Stimulated activated CD4-positive, alpha-beta T cell treated with anti-CD3 and anti-CD28 coated beads, Interleukin-15, amount 100 ng/mL, for 24 hours (primary cell): ENCODE results near the gene GRAMD2A.
A peak's percentile ranks its signal among the peaks of the same experiment; 100 is the strongest.

Experiments
- DNase-seq: peaks from one replicate; pipeline ENCODE4 v3.0.0-alpha.2; 2020

GRAMD2A gene

GRCh38 chr15:72166716-72167417, 30.7 kb downstream of the GRAMD2A start:
- no peak for DNase-seq

DNA sequence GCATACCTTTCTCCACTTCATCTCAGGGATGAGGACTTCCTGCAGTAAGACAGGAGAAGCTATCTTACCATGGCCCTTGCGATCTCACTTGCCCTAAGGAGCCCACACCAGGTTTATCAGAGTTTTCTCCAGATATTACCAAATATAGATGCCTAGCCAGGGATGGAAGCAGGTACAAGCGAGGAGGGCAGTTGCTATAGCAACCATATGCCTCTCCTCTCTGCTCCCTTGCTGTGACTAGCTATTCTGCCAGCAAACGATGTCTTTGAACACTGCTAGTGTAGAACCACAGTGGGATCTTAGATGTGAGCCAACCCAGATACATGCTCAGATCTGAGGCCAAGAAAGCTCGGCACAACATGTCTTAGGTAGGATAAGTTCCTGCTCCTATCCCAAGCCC, 33.9 kb downstream of the GRAMD2A start:
- no peak for DNase-seq

GRCh38 chr15:72162569-72162968, 35.0 kb downstream of the GRAMD2A start:
- no peak for DNase-seq

DNA sequence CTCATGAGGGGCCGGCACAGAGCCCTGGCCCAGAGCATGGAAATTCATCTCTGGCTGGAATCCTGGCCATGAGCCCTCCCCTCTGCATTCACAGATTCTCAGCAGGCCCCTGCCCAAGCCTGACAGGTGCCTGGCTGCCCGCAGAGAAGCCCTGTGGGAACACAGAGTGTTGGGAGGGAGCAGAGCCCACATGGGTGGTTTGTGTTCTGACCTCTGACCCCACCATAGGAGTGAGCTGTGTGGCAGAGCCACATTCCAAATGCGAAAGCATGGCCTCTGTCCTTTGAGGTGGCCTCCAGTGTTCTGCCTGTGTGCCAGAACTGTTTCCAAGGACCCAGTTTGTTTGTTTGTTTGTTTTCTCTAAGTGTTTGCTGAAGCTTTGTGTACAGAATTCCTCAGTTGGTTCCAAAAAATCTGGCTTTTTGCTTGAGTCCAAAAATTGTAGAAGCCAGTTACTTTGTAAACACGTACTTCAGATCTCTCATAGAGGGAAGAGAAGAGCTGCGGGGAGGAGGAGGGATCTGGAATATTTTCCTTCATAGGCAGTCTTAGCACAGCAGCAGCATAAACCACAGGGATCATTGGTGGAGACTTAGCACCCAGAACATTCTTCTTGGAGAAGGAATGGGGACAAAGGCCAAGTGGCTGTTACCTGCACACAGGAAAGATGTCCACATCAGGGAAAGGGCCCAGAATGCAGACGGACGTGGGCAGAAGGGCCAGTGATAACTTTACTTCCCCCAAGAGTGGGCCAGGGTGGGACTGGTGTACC, 36.0 kb downstream of the GRAMD2A start:
- DNase-seq, result no peak

DNA sequence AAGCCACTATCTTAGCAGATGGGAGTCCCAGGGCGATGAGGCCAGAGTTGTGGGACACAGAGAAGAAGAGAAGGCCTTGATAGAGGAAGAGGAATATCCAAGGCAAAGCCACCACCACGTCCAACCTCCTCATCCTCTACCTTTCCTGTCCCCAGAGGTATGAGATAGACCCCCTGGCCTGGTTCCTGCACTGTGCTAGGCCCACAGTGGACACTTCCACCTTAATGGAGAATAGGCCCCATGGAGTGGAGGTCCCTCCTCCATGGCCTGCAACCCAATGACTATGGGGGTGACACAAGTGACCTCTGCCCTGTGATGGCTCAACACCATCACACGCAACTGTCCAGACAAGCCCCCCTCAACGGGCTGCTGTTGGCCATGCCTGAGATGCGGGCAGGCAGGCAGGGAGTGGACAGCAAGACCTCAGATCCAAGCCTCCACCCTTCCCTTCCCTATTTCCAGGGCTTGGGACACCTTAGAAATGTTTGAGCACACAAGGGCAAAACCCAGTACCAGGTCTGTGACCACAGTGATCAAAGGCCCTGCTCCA, 36.8 kb downstream of the GRAMD2A start:
- DNase-seq, result no peak

GRCh38 chr15:72156928-72157327, 40.7 kb downstream of the GRAMD2A start:
- no peak for DNase-seq

DNA sequence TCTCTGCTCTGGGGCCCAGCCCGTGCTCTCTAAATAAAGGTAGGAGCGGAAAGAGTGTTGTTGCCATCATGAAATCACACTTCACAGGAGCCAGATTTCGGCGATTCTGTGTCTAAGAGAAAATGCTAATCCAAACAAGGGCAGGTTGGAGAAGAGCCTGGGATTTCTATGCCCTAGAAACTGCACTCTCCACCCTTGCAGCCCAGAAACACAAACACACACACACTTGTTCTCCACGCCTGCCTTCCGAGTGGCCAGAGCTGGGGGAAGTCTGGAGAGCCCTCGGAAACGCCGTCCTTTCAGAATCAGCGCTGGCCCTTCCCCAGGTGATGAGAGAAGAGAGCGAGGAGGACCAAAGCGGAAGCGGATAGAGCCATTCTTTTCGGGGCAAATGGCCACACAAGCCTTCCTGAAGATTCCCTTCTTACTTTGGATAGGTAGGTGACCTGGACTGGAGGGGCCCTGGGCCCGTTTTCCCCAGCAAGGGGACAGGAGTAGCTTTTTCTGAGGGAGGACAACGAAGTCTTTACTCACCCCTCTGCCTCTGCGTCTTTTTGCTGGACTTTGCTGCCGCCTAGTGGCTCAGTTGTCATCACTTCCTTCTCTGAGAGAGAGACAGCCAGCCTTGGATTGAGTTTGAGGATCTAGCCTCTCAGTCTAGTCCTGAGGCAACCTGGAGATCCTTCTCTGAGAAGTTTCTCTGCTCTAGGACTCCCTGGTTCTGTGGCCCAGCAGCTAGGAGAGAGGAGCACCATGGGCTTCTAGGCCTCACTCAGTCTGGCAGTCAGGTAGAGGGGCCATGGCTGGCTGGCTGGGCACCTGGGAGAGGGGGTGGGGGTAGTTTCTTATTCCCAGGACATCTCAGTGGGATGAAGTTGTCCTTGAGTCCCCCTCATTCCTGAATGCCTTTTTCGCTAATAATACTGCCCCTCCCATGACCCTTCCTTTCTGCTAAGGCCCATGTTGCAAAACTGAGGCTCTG, 41.7 kb downstream of the GRAMD2A start:
- peak; percentile 88 for DNase-seq

- no peak for DNase-seq
Observed at GRCh38 chr15:72155003-72155621, 42.5 kb downstream of the GRAMD2A start.

- no peak for DNase-seq
Observed at GRCh38 chr15:72154316-72154715, 43.3 kb downstream of the GRAMD2A start.

DNA sequence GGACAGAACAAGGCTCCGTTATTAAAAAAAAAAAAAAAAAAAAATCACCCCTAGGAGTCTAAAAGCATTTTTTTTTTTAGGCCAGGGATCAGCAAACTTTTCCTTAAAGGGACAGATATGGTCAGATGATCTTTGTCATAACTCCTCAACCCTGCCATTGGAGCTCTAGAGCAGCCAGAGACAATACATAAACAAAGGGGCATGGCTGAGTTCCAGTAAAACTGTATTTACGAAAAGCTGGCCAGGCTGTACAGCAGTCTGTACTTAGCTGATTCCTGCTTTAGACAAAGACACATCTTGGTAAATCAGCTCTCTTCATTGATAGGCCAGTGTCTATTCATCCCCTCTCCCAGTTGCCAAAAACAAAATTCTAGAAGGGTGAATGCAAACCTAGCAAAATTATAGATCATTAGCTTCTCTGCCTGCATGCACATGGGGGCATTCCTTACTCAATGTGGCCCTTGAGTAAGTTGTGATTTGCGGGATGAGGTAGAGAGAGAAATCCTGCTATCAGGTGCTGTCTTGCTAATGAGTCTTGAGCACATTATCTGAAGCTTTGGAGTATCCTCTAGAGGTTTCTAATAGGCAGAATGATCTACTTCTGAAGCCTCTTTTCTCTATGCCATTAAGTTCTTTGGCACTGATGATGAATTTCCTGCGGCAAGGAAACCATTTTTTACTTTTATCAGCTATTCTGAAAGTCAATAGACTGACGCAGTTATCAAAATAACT, 44.2 kb downstream of the GRAMD2A start:
- no peak for DNase-seq

- DNase-seq, result no peak
Observed at GRCh38 chr15:72147418-72147817, 50.2 kb downstream of the GRAMD2A start.

GRCh38 chr15:72146934-72147333, 50.7 kb downstream of the GRAMD2A start:
- DNase-seq, result no peak

DNA sequence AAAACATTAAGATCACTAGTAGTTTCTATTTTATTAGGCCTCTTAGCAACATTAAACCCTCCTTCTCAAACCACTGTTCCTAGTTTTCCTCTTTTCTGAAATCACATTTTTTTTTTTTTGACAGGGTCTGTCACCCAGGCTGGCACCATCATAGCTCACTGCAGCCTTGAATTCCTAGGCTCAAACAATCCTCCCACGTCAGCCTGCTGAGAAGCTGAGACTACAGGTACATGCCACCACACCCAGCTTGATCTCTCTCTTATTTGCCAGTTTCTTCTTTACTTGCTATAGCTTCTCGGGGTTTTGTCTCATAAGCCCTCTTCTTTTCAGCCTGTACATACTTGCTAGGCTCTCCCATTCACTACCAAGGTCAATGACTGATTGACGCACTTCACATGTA, 51.4 kb downstream of the GRAMD2A start:
- no peak for DNase-seq

- no peak for DNase-seq
Observed at GRCh38 chr15:72141171-72142084, 56.2 kb downstream of the GRAMD2A start.

- no peak for DNase-seq
Observed at GRCh38 chr15:72140088-72140487, 57.5 kb downstream of the GRAMD2A start.

GRCh38 chr15:72139667-72140066, 57.9 kb downstream of the GRAMD2A start:
- DNase-seq, result no peak

GRCh38 chr15:72136170-72137051, 61.2 kb downstream of the GRAMD2A start:
- no peak for DNase-seq

DNA sequence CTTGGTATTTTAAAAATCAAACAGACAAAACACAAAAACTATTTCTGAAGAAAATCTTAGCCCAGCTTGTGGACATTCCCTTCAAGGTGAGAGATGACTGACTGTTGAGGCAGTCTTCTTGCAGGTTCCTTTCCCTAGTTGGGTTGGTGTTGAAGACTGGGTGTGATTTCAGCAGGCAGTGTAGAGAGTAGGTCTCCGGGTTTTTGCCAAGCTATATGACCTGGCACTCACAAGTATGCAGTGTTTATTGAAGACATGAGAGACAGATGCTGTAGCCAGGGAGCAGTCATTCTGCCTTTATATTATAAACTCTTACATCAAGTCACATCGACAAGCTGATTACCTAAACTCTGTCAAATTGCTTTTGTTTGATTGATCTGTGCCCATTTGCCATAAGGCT, 61.9 kb downstream of the GRAMD2A start:
- DNase-seq, result no peak

DNA sequence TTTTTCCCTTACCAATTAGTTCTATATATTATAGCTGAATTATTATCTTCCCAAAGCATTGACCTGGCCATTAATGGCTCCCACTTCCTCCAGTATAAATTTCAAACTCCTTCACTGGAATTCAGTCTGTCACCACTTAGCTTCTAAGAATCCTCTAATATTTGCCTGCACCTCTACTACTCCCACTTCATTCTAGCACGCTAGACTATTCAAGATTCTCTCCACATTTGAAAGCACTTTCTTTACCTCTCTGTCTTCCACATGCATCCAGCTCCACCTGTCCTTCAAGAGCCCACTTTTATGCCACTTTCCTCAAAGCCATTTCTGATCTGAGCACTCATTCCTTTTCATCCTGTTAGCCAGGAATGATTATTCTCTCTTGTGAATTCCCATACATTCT, 64.4 kb downstream of the GRAMD2A start:
- no peak for DNase-seq

GRCh38 chr15:72131922-72132321, 65.7 kb downstream of the GRAMD2A start:
- no peak for DNase-seq
